Measurements from ENCODE around the gene CEP85.
"Not testable (repeated sequence)": the region's sequence is repeated elsewhere in the genome, so short reads cannot be mapped to it uniquely, and the experiment has no call there.

The CEP85 gene

GRCh38 chr1:26287033-26287711 is 53.2 kb downstream of the CEP85 start:
- intact Hi-C loops (cut with DNase I): no loop called here
- DNase-seq: peak in 2 of 10 donors; percentile 18 to 22

GRCh38 chr1:26287811-26288210 is 53.8 kb downstream of the CEP85 start:
- no peak for DNase-seq
- intact Hi-C loops (cut with DNase I): no loop called here

GRCh38 chr1:26288311-26288941 is 54.4 kb downstream of the CEP85 start:
- intact Hi-C loops (cut with DNase I): no loop called here

GRCh38 chr1:26289158-26290059 is 55.4 kb downstream of the CEP85 start:
- DNase-seq: peak in 8 of 10 donors; percentile 49 to 96 (median 62)
- intact Hi-C loops (cut with DNase I): no loop called here

More at GRCh38 chr1:26288311-26288941, 54.4 kb downstream of the CEP85 start:
- DNase-seq: peak in 2 of 10 donors; percentile 77 to 79

GRCh38 chr1:26290122-26290881 is 56.3 kb downstream of the CEP85 start:
- intact Hi-C loops (cut with DNase I): no loop called here
- DNase-seq: peak in 2 of 10 donors; percentile 50 to 77

GRCh38 chr1:26290882-26291261 is 56.9 kb downstream of the CEP85 start:
- peak in 2 of 10 donors; percentile 68 to 78 for DNase-seq
- intact Hi-C loops (cut with DNase I): no loop called here

GRCh38 chr1:26291433-26291832 is 57.4 kb downstream of the CEP85 start:
- DNase-seq: peak in 1 of 10 donors; percentile 43
- intact Hi-C loops (cut with DNase I): no loop called here

GRCh38 chr1:26291939-26292338 is 57.9 kb downstream of the CEP85 start:
- intact Hi-C loops (cut with DNase I): no loop called here
- no peak for DNase-seq

GRCh38 chr1:26292735-26293134 is 58.7 kb downstream of the CEP85 start:
- intact Hi-C loops (cut with DNase I): not testable (repeated sequence)
- peak in 1 of 10 donors; percentile 21 for DNase-seq

- peak in 2 of 10 donors; percentile 63 to 65 for DNase-seq
- intact Hi-C loops (cut with DNase I): no loop called here
These were observed 60.0 kb downstream of the CEP85 start for GRCh38 chr1:26293911-26294463.

GRCh38 chr1:26295194-26296138 is 61.5 kb downstream of the CEP85 start:
- peak in 1 of 10 donors; percentile 28 for DNase-seq
- intact Hi-C loops (cut with DNase I): no loop called here

- intact Hi-C loops (cut with DNase I): no loop called here
- peak in 1 of 10 donors; percentile 33 for DNase-seq
These were observed 62.5 kb downstream of the CEP85 start for GRCh38 chr1:26296340-26297056.

- DNase-seq: peak in 2 of 10 donors; percentile 35 to 66
- intact Hi-C loops (cut with DNase I): no loop called here
These were observed 63.2 kb downstream of the CEP85 start for GRCh38 chr1:26297057-26297790.

GRCh38 chr1:26297791-26298124 is 63.8 kb downstream of the CEP85 start:
- no peak for DNase-seq
- intact Hi-C loops (cut with DNase I): no loop called here

- DNase-seq: no peak
- intact Hi-C loops (cut with DNase I): no loop called here
These were observed 66.7 kb downstream of the CEP85 start for GRCh38 chr1:26300578-26301275.

- DNase-seq: no peak
- intact Hi-C loops (cut with DNase I): no loop called here
These were observed 68.9 kb downstream of the CEP85 start for GRCh38 chr1:26302733-26303405.

Measured in posterior cingulate gyrus (tissue), 11 donors.